HCT116 (cell line): ENCODE data around the gene SLC16A5. TPM values are rescaled to one million over a fixed set of nuclear protein-coding genes. Genes with fewer than 3 reads are reported as not detected.

Source experiments
- ATAC-seq: fragments of 200-7000 bp; cut with Tn5 transposase; 2 replicates; pipeline ENCODE4 v1.9.1; 2020; ENCODE audit warnings: mild to moderate bottlenecking, moderate library complexity
- BruUV-seq: library from RNA; stranded (reverse); fragments of 400-500 nt; replicated peaks from 2 replicates; lab custom pipeline; 2021; lab: Mats Ljungman, UMichigan
- CTCF ChIA-PET: fragments of 300-600 bp; sonication (Branson Sonifier 250); formaldehyde crosslinking; loops from one replicate; lab custom pipeline; 2021; ENCODE audit warnings: antibody characterized with exemption; lab: Charles Lee
- POLR2A ChIA-PET: fragments of 300-600, 350-600 bp; sonication (Branson Sonifier 250); formaldehyde crosslinking; loops from one replicate; lab custom pipeline; 2021; ENCODE audit warnings: antibody characterized with exemption; lab: Charles Lee
- RAD21 ChIA-PET, 2 experiments: fragments of 300-600 bp; sonication (Branson Sonifier 250); formaldehyde crosslinking; loops; one replicate each; lab custom pipeline; 2023; ENCODE audit warnings: low total read pairs in 2 of 2; ENCODE audit not compliant: uncharacterized antibody in 2 of 2, unreplicated experiment in 2 of 2, low non-redundant PET in 1 of 2; lab: Charles Lee
- DNase-seq: peaks from one replicate; pipeline ENCODE4 v3.0.0-alpha.2; 2010; ENCODE audit warnings: low read depth, low spot score
- H2AFZ ChIP-seq: fragments of 200-600 bp; shearing (Covaris generic), sonication (generic); 2 replicates; pipeline ENCODE4 v1.6.1; 2017; ENCODE audit warnings: low read depth, mixed run types, mixed read lengths, antibody characterized with exemption, low read length; ENCODE audit not compliant: poor library complexity, severe bottlenecking
- H3K27ac ChIP-seq: 2 replicates; pipeline ENCODE4 v1.5.1; 2012; ENCODE audit warnings: low read depth, low read length
- H3K27me3 ChIP-seq: fragments of 200-600 bp; sonication (generic); 2 replicates; pipeline ENCODE4 v1.6.1; 2016; ENCODE audit warnings: mixed run types, low read length, mixed read lengths; ENCODE audit not compliant: insufficient read depth
- H3K36me3 ChIP-seq, 2 experiments: fragments of 200-500 bp in 1 of 2; fragments of 200-600 bp in 1 of 2; sonication (Bioruptor generic) in 1 of 2; sonication (generic) in 1 of 2; 2 replicates each; pipeline versions ENCODE4 v1.5.1 to v1.6.1; 2014 to 2016; ENCODE audit warnings: low read length in 2 of 2, inconsistent platforms in 1 of 2, mixed read lengths in 1 of 2, mixed run types in 1 of 2; ENCODE audit not compliant: insufficient read depth in 2 of 2, control insufficient read depth in 1 of 2
- H3K4me1 ChIP-seq, 2 experiments: fragments of 200-600 bp in 1 of 2; sonication (generic) in 1 of 2; 2 replicates each; pipeline versions ENCODE4 v1.5.1 to v1.6.1; 2012 to 2017; ENCODE audit warnings: low read length in 2 of 2, inconsistent platforms in 1 of 2, mild to moderate bottlenecking in 1 of 2, mixed read lengths in 1 of 2, mixed run types in 1 of 2, moderate library complexity in 1 of 2; ENCODE audit not compliant: insufficient read depth in 2 of 2, control insufficient read depth in 1 of 2
- H3K4me2 ChIP-seq: fragments of 200-600 bp; sonication (generic); 2 replicates; pipeline ENCODE4 v1.6.1; 2017; ENCODE audit warnings: mixed run types, low read length, mixed read lengths
- H3K4me3 ChIP-seq, 2 experiments: fragments of 200-600 bp in 1 of 2; sonication (generic) in 1 of 2; replicated peaks in 1 of 2; 2 replicates each; pipeline ENCODE4 v1.5.1; 2011 to 2016; ENCODE audit warnings: low read length in 2 of 2, control low read depth in 1 of 2, low read depth in 1 of 2, mild to moderate bottlenecking in 1 of 2, mixed read lengths in 1 of 2, mixed run types in 1 of 2
- H3K79me2 ChIP-seq: fragments of 200-600 bp; sonication (generic); 2 replicates; pipeline ENCODE4 v1.6.1; 2017; ENCODE audit warnings: mild to moderate bottlenecking, mixed run types, low read length, moderate library complexity, mixed read lengths; ENCODE audit not compliant: insufficient read depth
- H3K9ac ChIP-seq: fragments of 200-600 bp; sonication (generic); 2 replicates; pipeline ENCODE4 v1.6.1; 2016; ENCODE audit warnings: low read length, mixed read lengths
- H3K9me2 ChIP-seq: fragments of 200-600 bp; sonication (generic), shearing (Covaris generic); 2 replicates; pipeline ENCODE4 v1.6.1; 2017; ENCODE audit warnings: mixed run types, mild to moderate bottlenecking, moderate library complexity; ENCODE audit not compliant: insufficient read depth
- H3K9me3 ChIP-seq, 2 experiments: fragments of 200-500 bp in 1 of 2; fragments of 200-600 bp in 1 of 2; sonication (Bioruptor generic) in 1 of 2; sonication (generic) in 1 of 2; 2 replicates each; pipeline ENCODE4 v1.6.1; 2014 to 2017; ENCODE audit warnings: low read length in 2 of 2, mixed read lengths in 2 of 2, inconsistent platforms in 1 of 2, low read depth in 1 of 2, mild to moderate bottlenecking in 1 of 2, mixed run types in 1 of 2, moderate library complexity in 1 of 2; ENCODE audit not compliant: control insufficient read depth in 1 of 2, insufficient read depth in 1 of 2
- H4K20me1 ChIP-seq: fragments of 200-600 bp; sonication (generic), shearing (Covaris generic); 2 replicates; pipeline ENCODE4 v1.6.1; 2017; ENCODE audit warnings: mixed run types, mild to moderate bottlenecking, moderate library complexity; ENCODE audit not compliant: insufficient read depth
- EGR1 ChIP-seq: IDR thresholded peaks from 2 replicates; pipeline ENCODE4 v1.6.1; 2012; ENCODE audit warnings: low read depth
- EZH2 ChIP-seq: fragments of 200-600 bp; sonication (generic); IDR thresholded peaks from 2 replicates; pipeline ENCODE4 v1.6.1; 2017; ENCODE audit warnings: antibody characterized with exemption, mixed run types
- FOSL1 ChIP-seq: IDR thresholded peaks from 2 replicates; pipeline ENCODE4 v1.6.1; 2012; ENCODE audit warnings: low read depth
- POLR2AphosphoS5 ChIP-seq: IDR thresholded peaks from 2 replicates; pipeline ENCODE4 v1.6.1; 2011; ENCODE audit warnings: mild to moderate bottlenecking, low read depth, low read length, moderate library complexity
- RAD21 ChIP-seq: IDR thresholded peaks from 2 replicates; pipeline ENCODE4 v1.6.1; 2012; ENCODE audit warnings: low read depth, mild to moderate bottlenecking
- SIN3A ChIP-seq: IDR thresholded peaks from 2 replicates; pipeline ENCODE4 v1.6.1; 2012; ENCODE audit warnings: low read depth
- SP1 ChIP-seq: IDR thresholded peaks from 2 replicates; pipeline ENCODE4 v1.6.1; 2012; ENCODE audit warnings: low read depth
- SRF ChIP-seq: IDR thresholded peaks from 2 replicates; pipeline ENCODE4 v1.6.1; 2012; ENCODE audit warnings: low read depth
- ZNF274 ChIP-seq: fragments of 200-500 bp; sonication (Bioruptor generic); IDR thresholded peaks from 2 replicates; pipeline ENCODE4 v1.6.1; 2014; ENCODE audit warnings: mild to moderate bottlenecking, low read depth, low read length, inconsistent platforms
- intact Hi-C: fragments of 100-400 bp; cut with micrococcal nuclease; formaldehyde crosslinking; loops from 2 replicates; pipeline ENCODE4 v1.10.0; 2022
- total RNA-seq: library from RNA; stranded (reverse); gene quantifications from one replicate; pipeline ENCODE4 v1.2.1, GENCODE V29; 2021; ENCODE audit not compliant: unreplicated experiment
- TF ChIP-seq, protein P1 (sequence below): IDR thresholded peaks from 2 replicates; pipeline ENCODE4 v1.6.1; 2011; ENCODE audit warnings: mild to moderate bottlenecking, low read length, moderate library complexity; ENCODE audit not compliant: insufficient replicate concordance; ENCODE audit errors: extremely low read depth
- TF ChIP-seq, protein P2 (sequence below): IDR thresholded peaks from 2 replicates; pipeline ENCODE4 v1.6.1; 2012

Gene SLC16A5
- total RNA-seq, 1 experiment from 2014 or later, result 79.3 TPM

DNA sequence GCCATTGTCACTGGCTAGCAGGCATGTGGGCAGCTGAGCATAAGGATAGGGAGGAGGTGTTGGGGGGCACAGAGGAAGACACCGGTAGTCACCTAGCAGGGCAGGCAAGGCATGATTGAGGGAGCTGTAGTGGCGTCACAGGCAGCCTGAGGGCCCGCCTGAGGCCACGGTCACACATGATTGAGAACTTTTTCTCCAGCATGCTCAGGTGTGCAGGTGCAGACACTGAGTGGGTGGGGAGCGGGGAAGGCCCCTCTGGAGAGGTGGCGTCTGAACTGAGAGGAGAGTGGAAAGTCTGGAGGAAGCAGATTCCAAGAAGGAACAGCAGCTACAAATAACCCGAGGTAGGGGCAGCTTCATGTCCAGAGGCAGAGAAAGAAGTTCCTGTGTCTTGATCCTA is 11.1 kb downstream of the SLC16A5 start:
- Histone ChIP-seq H3K9me3 (no peaks in the 10 kb centered on the region), H3K79me2 (peaks cover 6% of the 10 kb centered on the region), H3K4me3 (no peak overlapping the region), H3K27me3 (no peaks in the 10 kb centered on the region), H3K9ac (no peak overlapping the region), H3K9me2 (no peaks in the 10 kb centered on the region), H3K27ac (no peak overlapping the region), H4K20me1 (no peaks in the 10 kb centered on the region), H3K4me1 (peaks cover 31 to 40% of the 10 kb centered on the region in 2 experiments), H3K36me3 (peaks cover 18 to 38% of the 10 kb centered on the region in 2 experiments), H2AFZ (no peak overlapping the region), H3K4me2 (no peak overlapping the region)
- CTCF ChIA-PET, result interaction anchor here (0.6 kb wide), 1 partner anchor 31 kb away, joined by 3 read pairs; no protein-coding TSS in a partner anchor
- TSS peak; percentile 38 for BruUV-seq
- RAD21 ChIA-PET, result no interaction called here
- TF ChIP-seq POLR2AphosphoS5 (no peak), RAD21 (no peak), ZNF274 (no peak), SP1 (no peak), EZH2 (no peak), EGR1 (no peak), SRF (no peak), FOSL1 (no peak), SIN3A (no peak)
- TF ChIP-seq, protein P1, sequence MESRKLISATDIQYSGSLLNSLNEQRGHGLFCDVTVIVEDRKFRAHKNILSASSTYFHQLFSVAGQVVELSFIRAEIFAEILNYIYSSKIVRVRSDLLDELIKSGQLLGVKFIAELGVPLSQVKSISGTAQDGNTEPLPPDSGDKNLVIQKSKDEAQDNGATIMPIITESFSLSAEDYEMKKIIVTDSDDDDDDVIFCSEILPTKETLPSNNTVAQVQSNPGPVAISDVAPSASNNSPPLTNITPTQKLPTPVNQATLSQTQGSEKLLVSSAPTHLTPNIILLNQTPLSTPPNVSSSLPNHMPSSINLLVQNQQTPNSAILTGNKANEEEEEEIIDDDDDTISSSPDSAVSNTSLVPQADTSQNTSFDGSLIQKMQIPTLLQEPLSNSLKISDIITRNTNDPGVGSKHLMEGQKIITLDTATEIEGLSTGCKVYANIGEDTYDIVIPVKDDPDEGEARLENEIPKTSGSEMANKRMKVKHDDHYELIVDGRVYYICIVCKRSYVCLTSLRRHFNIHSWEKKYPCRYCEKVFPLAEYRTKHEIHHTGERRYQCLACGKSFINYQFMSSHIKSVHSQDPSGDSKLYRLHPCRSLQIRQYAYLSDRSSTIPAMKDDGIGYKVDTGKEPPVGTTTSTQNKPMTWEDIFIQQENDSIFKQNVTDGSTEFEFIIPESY, result no peak
- TF ChIP-seq, protein P2, sequence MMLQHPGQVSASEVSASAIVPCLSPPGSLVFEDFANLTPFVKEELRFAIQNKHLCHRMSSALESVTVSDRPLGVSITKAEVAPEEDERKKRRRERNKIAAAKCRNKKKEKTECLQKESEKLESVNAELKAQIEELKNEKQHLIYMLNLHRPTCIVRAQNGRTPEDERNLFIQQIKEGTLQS, result no peak
- intact Hi-C loops, result no loop called here
- DNase-seq (no peak), ATAC-seq (no peak)
- POLR2A ChIA-PET, result no interaction called here
